Progenitor cell of endocrine pancreas (in vitro differentiated cells): ENCODE measurements around the gene PPIH. TPM values are rescaled to one million over a fixed set of nuclear protein-coding genes. Genes with fewer than 3 reads are reported as not detected.
"Not testable (repeated sequence)": the region's sequence is repeated elsewhere in the genome, so short reads cannot be mapped to it uniquely, and the experiment has no call there.

Experiments
- DNase-seq: peaks from one replicate; pipeline ENCODE4 v3.0.0; 2021; ENCODE audit warnings: low spot score; ENCODE audit not compliant: unreplicated experiment
- H3K27ac Mint-ChIP-seq: 2 replicates; pipeline ENCODE4 v1.8.0; 2021; ENCODE audit warnings: mild to moderate bottlenecking, moderate library complexity, mixed read lengths
- H3K27me3 Mint-ChIP-seq: 2 replicates; pipeline ENCODE4 v1.8.0; 2021; ENCODE audit warnings: mixed read lengths
- H3K36me3 Mint-ChIP-seq: 2 replicates; pipeline ENCODE4 v1.8.0; 2022; ENCODE audit warnings: mixed read lengths; ENCODE audit not compliant: insufficient read depth
- H3K4me1 Mint-ChIP-seq: 2 replicates; pipeline ENCODE4 v1.8.0; 2021; ENCODE audit warnings: low read depth, mixed read lengths
- H3K4me3 Mint-ChIP-seq: 2 replicates; pipeline ENCODE4 v1.8.0; 2021; ENCODE audit warnings: low read depth, mild to moderate bottlenecking, moderate library complexity, mixed read lengths
- H3K9me3 Mint-ChIP-seq: 2 replicates; pipeline ENCODE4 v1.8.0; 2021; ENCODE audit warnings: low read depth, mixed read lengths
- CTCF ChIP-seq: fragments of 200-600 bp; sonication (generic); IDR thresholded peaks from one replicate; pipeline ENCODE4 v1.5.0; 2021; ENCODE audit warnings: antibody characterized with exemption, mild to moderate bottlenecking; ENCODE audit not compliant: unreplicated experiment
- total RNA-seq: library from RNA; stranded (reverse); gene quantifications from 2 replicates; pipeline ENCODE4 v1.2.1, GENCODE V29; 2021

Gene PPIH
- total RNA-seq, 1 donor from 2014 or later: 53.4 TPM

- Mint-ChIP-seq H3K9me3 (no peaks in the 10 kb centered on the region), H3K4me1 (peaks cover 9% of the 10 kb centered on the region), H3K4me3 (no peak overlapping the region), H3K27me3 (no peaks in the 10 kb centered on the region), H3K27ac (no peak overlapping the region), H3K36me3 (peaks cover under 1% of the 10 kb centered on the region)
- no peak for TF ChIP-seq CTCF
- no peak for DNase-seq
Observed at GRCh38 chr1:42723511-42723910, 65.3 kb downstream of the PPIH start.

- H3K27me3 Mint-ChIP-seq, DNase-seq: not testable (repeated sequence)
Observed at GRCh38 chr1:42725820-42726219, 67.6 kb downstream of the PPIH start.

More at GRCh38 chr1:42725820-42726219, 67.6 kb downstream of the PPIH start:
- H3K4me1 Mint-ChIP-seq, H3K9me3 Mint-ChIP-seq, H3K4me3 Mint-ChIP-seq, H3K27ac Mint-ChIP-seq, H3K36me3 Mint-ChIP-seq: not testable (repeated sequence)

Other genes starting within 250 kb of the PPIH start
- 0.89 and 2.0 TPM in 2 replicates for gene ZMYND12, start 202.4 kb upstream of the PPIH start, total RNA-seq
- 48.5 and 49.4 TPM in 2 replicates for gene PPCS, start 201.9 kb upstream of the PPIH start, total RNA-seq
- 17.3 and 23.6 TPM in 2 replicates for gene CCDC30, start 195.1 kb upstream of the PPIH start, total RNA-seq
- 578 and 588 TPM in 2 replicates for gene YBX1, start 24.0 kb downstream of the PPIH start, total RNA-seq
- 7.8 and 8.2 TPM in 2 replicates for gene CLDN19, start 81.8 kb downstream of the PPIH start, total RNA-seq
- gene P3H1, start 108.6 kb downstream of the PPIH start, total RNA-seq: 68.6 and 72.9 TPM in 2 replicates
- gene C1orf50, start 108.8 kb downstream of the PPIH start, total RNA-seq: 9.7 and 12.0 TPM in 2 replicates
- gene TMEM269, start 126.6 kb downstream of the PPIH start, total RNA-seq: 0.42 and 0.48 TPM in 2 replicates
- 10.4 and 12.9 TPM in 2 replicates for gene ERMAP, start 158.7 kb downstream of the PPIH start, total RNA-seq
- 58.4 and 65.8 TPM in 2 replicates for gene SVBP, start 159.0 kb downstream of the PPIH start, total RNA-seq
- 18.1 and 18.8 TPM in 2 replicates for gene ZNF691, start 188.2 kb downstream of the PPIH start, total RNA-seq